ENCODE data around the gene FAM240A.

Gene FAM240A

DNA sequence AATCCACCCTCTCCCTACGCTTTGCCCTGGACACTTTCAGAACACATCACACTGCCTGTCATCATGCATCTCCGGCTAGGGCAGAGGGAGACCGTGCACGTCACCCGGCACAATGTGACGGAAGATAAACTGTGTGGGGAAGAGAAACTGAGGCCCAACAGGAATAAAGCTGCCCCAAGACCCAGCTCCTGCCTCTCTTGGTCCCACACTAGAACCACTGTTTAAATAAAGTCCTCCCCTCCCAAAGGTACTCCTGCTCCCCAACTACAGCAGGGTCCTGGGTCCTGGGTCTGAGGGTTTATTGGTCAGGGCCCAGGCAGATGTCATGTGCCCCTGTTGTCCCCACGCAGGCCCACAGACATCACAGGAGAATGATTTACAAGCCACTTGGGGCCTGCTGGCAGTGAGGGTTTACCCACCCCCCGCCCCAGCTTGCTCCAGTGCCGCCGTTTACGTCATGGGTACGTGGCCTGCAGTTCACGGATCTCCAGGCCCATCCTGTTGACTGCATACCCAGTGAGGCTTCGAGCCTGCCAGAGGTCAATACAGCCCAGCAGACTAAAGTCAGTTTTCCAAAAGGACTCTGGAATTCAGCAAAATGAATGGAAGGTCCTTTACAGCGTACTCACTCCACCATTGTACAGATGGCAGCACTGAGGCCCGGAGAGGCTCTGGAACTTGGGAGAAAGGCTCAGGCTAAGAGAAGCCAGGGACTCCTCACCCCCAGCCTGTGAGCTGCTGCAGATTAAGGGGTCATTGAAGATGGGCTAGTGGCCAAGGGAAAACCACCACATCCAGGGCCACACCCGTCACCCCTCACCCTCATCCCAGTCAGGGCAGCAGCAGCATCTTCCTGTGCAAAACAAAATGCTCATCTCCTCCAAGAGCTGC lies 57.9 kb downstream of the FAM240A start:
- no peak for TF ChIP-seq JUND (IDR thresholded peaks at IDR 0.05; ENCODE audit: low read depth)
- in situ Hi-C loops (cut with HindIII; ENCODE audit: low pct_unique_long_range_greater_than_20kb, low sequenced_read_pairs): no loop called here
- no peak for DNase-seq (ENCODE audit: low read depth in 1 of 2, low spot score in 1 of 2)

DNA sequence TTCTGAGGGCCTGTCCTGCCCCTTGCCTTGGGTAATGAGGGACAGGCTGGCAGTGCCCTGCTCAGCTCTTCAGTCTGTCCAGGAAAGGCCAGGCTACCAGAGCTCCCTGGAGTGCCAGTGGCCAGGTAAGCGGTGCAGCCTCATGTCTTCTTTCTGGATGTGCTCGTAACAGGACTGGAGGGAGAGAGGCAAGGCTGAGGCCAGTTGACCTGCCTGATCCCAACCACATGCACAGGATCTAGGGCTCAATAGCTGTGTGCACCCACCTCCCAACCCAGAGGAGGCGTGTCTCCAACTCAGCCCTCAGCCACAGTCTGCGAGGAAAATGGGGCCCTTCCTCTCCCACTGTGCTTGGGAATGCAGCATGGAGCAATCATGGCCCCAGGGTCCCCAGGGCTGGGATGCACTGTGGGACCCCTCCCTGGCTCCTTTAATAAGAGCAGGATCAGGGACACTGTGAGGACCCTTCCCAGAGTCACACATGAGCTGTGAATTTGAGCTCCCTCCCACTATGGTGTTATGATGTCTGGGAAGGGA lies 58.6 kb downstream of the FAM240A start:
- DNase-seq (ENCODE audit: low read depth in 1 of 2, low spot score in 1 of 2): no peak
- TF ChIP-seq JUND (IDR thresholded peaks at IDR 0.05; ENCODE audit: low read depth): no peak

DNA sequence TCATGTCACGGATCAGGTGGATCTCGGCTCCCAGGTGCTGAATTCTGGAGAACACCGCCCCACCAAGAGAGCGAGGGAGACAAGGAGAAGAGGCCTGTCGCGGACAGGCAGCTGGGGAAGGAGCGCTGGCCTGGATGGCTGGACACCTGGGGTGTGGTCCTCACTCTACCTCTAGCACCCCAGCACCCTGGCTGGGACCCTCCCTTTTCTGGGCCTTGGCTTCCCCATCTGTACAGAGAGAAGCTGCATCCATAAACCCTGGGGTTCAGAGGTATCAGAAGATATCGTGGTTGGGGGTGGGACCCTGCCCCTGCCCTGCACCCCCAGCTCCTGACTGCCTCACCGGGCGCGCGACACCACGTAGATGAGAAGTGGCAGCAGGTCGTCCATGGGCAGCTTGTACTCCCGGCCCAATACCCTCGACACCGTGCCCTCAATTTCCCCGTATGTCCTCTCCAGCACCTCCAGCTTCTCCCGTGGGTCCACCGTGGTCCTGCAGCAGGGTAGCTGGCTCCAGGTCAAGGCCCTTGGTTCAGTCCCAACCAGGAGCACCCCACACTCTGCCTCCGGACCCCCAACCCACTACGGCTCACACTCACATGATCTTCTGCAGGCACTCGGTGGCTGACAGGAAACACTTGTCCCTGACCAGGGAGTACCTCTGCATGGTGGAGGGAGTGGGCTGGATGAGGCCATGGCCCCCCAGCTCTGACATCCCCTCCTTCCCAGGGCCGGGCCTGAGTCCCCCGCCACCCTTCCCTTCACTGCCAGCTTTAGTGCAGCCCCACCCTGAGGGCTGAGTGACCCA lies 59.4 kb downstream of the FAM240A start:
- in situ Hi-C loops (cut with HindIII; ENCODE audit: low pct_unique_long_range_greater_than_20kb, low sequenced_read_pairs): no loop called here
- DNase-seq (ENCODE audit: low read depth in 1 of 2, low spot score in 1 of 2): no peak
- no peak for TF ChIP-seq JUND (IDR thresholded peaks at IDR 0.05; ENCODE audit: low read depth)

More for the DNA sequence above, 58.6 kb downstream of the FAM240A start:
- in situ Hi-C loops (cut with HindIII; ENCODE audit: low pct_unique_long_range_greater_than_20kb, low sequenced_read_pairs): no loop called here

DNA sequence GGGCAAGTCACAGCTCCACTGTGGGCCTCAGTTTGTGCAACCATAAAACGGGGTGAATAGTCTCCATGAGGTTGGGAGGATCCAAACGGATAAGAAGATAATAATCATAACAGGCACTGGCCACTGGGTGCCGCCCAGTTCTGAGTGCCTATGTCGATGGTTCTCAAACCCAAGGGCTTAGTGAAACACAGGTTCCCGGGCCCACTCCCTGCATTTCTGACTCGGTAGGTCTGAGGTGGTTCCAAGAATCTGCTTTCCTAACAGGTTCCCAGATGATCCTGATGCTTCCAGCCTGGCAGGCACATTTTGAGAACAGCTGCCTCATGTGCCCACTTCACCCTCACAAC lies 60.0 kb downstream of the FAM240A start:
- in situ Hi-C loops (cut with HindIII; ENCODE audit: low pct_unique_long_range_greater_than_20kb, low sequenced_read_pairs): no loop called here
- TF ChIP-seq JUND (IDR thresholded peaks at IDR 0.05; ENCODE audit: low read depth): no peak
- DNase-seq (ENCODE audit: low read depth in 1 of 2, low spot score in 1 of 2): no peak

GRCh38 chr3:46673151-46674030 lies 61.1 kb downstream of the FAM240A start:
- in situ Hi-C loops (cut with HindIII; ENCODE audit: low pct_unique_long_range_greater_than_20kb, low sequenced_read_pairs): no loop called here
- TF ChIP-seq JUND (IDR thresholded peaks at IDR 0.05; ENCODE audit: low read depth): no peak

DNA sequence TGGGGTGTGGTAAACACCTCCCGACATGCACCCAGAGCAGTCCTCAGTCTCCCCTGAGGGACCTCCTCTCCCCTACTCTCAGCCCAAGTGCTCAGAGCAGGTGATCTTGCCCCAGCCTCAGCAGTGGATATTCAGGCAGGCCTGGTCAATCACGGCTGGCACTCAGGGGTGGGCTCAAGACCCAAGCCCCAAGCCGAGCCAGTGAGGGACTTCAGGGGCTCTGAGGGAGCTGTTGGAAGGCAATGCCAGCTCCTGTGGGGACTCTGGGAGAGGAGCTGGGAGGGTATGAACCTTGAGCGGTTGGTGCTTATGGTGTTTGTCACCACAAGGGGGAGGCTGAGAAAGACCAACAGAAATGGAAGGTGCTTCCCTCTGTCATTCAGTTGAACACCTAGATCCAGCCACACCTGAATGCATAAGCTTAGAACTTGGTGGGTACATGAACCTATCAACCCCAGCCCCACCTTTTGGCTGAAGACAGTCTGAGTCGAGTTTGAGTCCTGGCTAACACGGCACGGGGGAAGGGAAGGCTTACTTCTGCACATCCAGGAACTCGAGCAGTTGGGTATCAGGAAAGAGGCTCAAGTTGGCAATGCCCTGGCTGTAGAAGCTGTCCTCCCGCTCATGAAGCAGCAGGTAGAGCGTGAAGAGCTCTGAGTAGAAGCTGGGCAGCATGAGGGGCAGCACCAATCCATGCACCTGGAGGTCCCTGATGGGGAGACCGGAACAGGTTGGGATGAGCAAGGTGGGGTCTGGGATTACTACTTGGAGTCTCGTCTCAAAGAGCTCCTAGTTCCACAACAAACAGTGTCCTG lies 61.9 kb downstream of the FAM240A start:
- in situ Hi-C loops (cut with HindIII; ENCODE audit: low pct_unique_long_range_greater_than_20kb, low sequenced_read_pairs): no loop called here
- TF ChIP-seq JUND (IDR thresholded peaks at IDR 0.05; ENCODE audit: low read depth): no peak
- DNase-seq (ENCODE audit: low read depth in 1 of 2, low spot score in 1 of 2): no peak

More at GRCh38 chr3:46673151-46674030, 61.1 kb downstream of the FAM240A start:
- DNase-seq (ENCODE audit: low read depth in 1 of 2, low spot score in 1 of 2): no peak

GRCh38 chr3:46675426-46675825 lies 63.1 kb downstream of the FAM240A start:
- no peak for DNase-seq (ENCODE audit: low read depth in 1 of 2, low spot score in 1 of 2)
- TF ChIP-seq JUND (IDR thresholded peaks at IDR 0.05; ENCODE audit: low read depth): no peak
- in situ Hi-C loops (cut with HindIII; ENCODE audit: low pct_unique_long_range_greater_than_20kb, low sequenced_read_pairs): no loop called here
